OCI-LY3 (cell line): Measurements from ENCODE around the gene MYOCD.

ENCODE experiments used
- H2AFZ ChIP-seq: fragments of 200-600, 300-600 bp; shearing (Covaris generic); 2 replicates; pipeline ENCODE4 v1.6.0; 2014; ENCODE audit warnings: antibody characterized with exemption, low read depth, low read length
- H3K27ac ChIP-seq: fragments of 200-600, 300-600 bp; sonication (generic); 2 replicates; pipeline ENCODE4 v1.5.1; 2014; ENCODE audit warnings: mild to moderate bottlenecking, low read length, moderate library complexity, mixed read lengths
- H3K27me3 ChIP-seq: fragments of 200-600, 300-600 bp; sonication (generic); 2 replicates; pipeline ENCODE4 v1.6.1; 2014; ENCODE audit warnings: low read depth, low read length, mixed read lengths
- H3K36me3 ChIP-seq: fragments of 200-600, 300-600 bp; sonication (generic); replicated peaks from 2 replicates; pipeline ENCODE3; 2014; ENCODE audit warnings: low read depth, low read length, mixed read lengths
- H3K4me1 ChIP-seq: fragments of 300-600, 200-600 bp; sonication (generic); 2 replicates; pipeline ENCODE4 v1.6.1; 2014; ENCODE audit warnings: low read length, mixed read lengths
- H3K4me2 ChIP-seq: fragments of 200-600, 300-600 bp; sonication (generic); 2 replicates; pipeline ENCODE4 v1.6.1; 2014; ENCODE audit warnings: low read length, mixed read lengths
- H3K4me3 ChIP-seq: fragments of 300-600, 200-600 bp; sonication (generic); 2 replicates; pipeline ENCODE4 v1.5.1; 2014; ENCODE audit warnings: antibody characterized with exemption, mild to moderate bottlenecking, low read length, moderate library complexity
- H3K79me2 ChIP-seq: fragments of 300-600, 200-600 bp; shearing (Covaris generic); 2 replicates; pipeline ENCODE4 v1.6.1; 2014; ENCODE audit warnings: mild to moderate bottlenecking, low read length, mixed read lengths
- H3K9ac ChIP-seq: fragments of 300-600, 200-600 bp; shearing (Covaris generic); 2 replicates; pipeline ENCODE4 v1.6.0; 2014; ENCODE audit warnings: mild to moderate bottlenecking, low read length, moderate library complexity
- H3K9me3 ChIP-seq: fragments of 200-600, 300-600 bp; shearing (Covaris generic); 2 replicates; pipeline ENCODE4 v1.6.1; 2014; ENCODE audit warnings: low read length, mixed read lengths; ENCODE audit not compliant: insufficient read depth
- H4K20me1 ChIP-seq: fragments of 200-600, 300-600 bp; sonication (generic); 2 replicates; pipeline ENCODE4 v1.6.1; 2016; ENCODE audit warnings: low read length, mixed read lengths; ENCODE audit not compliant: insufficient read depth
- EZH2phosphoT487 ChIP-seq: fragments of 200-600 bp; shearing (Covaris generic); IDR thresholded peaks from 2 replicates; pipeline ENCODE4 v1.6.1; 2018; ENCODE audit warnings: antibody characterized with exemption, mixed run types, low read depth
- TF ChIP-seq, protein P1 (sequence below): fragments of 200-600, 300-600 bp; sonication (generic); IDR thresholded peaks from 2 replicates; pipeline ENCODE4 v1.5.1; 2014; ENCODE audit warnings: antibody characterized with exemption, low read length, low read depth

Gene MYOCD

DNA sequence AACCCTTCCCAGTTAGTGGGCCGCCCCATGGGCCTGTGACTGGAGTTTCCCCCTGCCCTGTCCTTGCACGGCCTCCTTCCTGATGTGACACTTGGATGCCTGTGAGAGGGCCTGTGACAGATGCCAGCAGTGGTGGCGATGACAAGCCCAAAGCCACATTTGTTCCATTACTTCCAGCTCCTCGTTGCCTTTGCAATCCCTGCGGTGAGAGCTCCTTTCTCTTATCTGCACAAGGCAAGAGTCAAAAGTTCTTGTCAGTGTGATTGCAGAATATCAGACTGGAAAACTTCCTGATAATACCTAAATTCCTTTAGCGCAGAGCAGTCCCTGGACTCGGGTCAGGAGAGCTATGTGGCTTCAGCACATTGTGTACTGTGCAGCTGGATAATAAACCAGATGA, 69.2 kb downstream of the MYOCD start:
- no peak overlapping the region for H3K27ac ChIP-seq
- TF ChIP-seq, protein P1, sequence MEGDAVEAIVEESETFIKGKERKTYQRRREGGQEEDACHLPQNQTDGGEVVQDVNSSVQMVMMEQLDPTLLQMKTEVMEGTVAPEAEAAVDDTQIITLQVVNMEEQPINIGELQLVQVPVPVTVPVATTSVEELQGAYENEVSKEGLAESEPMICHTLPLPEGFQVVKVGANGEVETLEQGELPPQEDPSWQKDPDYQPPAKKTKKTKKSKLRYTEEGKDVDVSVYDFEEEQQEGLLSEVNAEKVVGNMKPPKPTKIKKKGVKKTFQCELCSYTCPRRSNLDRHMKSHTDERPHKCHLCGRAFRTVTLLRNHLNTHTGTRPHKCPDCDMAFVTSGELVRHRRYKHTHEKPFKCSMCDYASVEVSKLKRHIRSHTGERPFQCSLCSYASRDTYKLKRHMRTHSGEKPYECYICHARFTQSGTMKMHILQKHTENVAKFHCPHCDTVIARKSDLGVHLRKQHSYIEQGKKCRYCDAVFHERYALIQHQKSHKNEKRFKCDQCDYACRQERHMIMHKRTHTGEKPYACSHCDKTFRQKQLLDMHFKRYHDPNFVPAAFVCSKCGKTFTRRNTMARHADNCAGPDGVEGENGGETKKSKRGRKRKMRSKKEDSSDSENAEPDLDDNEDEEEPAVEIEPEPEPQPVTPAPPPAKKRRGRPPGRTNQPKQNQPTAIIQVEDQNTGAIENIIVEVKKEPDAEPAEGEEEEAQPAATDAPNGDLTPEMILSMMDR: no peak
- TF ChIP-seq EZH2phosphoT487: no peak
- no peak overlapping the region for H3K4me3 ChIP-seq

DNA sequence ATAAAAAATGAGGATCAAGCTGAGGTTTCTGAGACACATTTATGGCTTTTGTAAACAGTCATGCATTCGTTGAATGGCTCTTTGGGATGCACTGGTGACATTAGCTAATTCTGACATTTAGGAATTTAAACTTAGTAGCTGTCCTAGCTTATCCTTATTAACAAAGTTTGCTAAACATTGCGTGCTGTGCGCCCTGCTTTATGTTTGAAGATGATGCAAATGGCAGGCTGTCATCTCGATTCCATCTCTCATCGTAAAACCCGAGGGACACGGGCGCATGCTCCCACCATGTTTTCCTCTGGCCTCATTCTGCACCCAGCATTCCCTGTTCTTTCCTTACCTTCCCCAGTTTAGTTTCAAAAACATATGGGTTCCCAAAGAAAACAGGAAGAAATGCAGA, 69.8 kb downstream of the MYOCD start:
- Histone ChIP-seq H3K4me3 (no peak overlapping the region), H3K4me1 (no peaks in the 10 kb centered on the region), H3K9ac (no peak overlapping the region), H3K79me2 (no peaks in the 10 kb centered on the region), H3K36me3 (peaks cover 74% of the 10 kb centered on the region), H2AFZ (no peak overlapping the region), H3K9me3 (no peaks in the 10 kb centered on the region), H3K4me2 (no peak overlapping the region), H4K20me1 (no peaks in the 10 kb centered on the region), H3K27ac (no peak overlapping the region), H3K27me3 (no peaks in the 10 kb centered on the region)
- no peak for TF ChIP-seq EZH2phosphoT487
- TF ChIP-seq, protein P1: no peak

More for the DNA sequence above, 69.2 kb downstream of the MYOCD start:
- no peak overlapping the region for H2AFZ ChIP-seq
- H3K4me2 ChIP-seq: no peak overlapping the region
- no peaks in the 10 kb centered on the region for H3K27me3 ChIP-seq
- no peaks in the 10 kb centered on the region for H3K79me2 ChIP-seq
- peaks cover 73% of the 10 kb centered on the region for H3K36me3 ChIP-seq
- no peaks in the 10 kb centered on the region for H3K9me3 ChIP-seq
- no peak overlapping the region for H3K9ac ChIP-seq
- H4K20me1 ChIP-seq: no peaks in the 10 kb centered on the region
- H3K4me1 ChIP-seq: no peaks in the 10 kb centered on the region

DNA sequence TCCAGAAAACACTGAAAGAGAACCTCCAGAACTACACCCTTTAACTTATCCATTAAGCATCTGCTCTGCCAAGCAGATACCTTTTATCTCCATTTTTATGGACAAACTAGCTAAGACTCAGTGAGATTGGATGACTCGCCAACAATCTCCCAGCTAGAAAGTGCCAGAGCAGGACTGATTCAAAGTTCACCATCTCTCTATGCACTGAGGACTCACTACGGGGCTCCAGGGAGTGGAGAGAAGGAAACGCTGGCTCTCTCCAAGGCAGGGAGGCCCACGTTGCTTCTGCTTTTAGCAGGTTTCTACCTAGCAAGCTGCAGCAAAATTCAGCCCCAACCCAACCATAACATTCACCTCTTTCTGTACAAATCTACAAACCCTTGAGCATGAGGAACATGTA, 70.8 kb downstream of the MYOCD start:
- no peak for TF ChIP-seq EZH2phosphoT487
- TF ChIP-seq, protein P1: no peak
- H3K27me3 ChIP-seq: no peaks in the 10 kb centered on the region
- H3K4me1 ChIP-seq: no peaks in the 10 kb centered on the region
- H3K79me2 ChIP-seq: no peaks in the 10 kb centered on the region
- H3K4me3 ChIP-seq: no peak overlapping the region
- no peak overlapping the region for H3K4me2 ChIP-seq
- no peak overlapping the region for H2AFZ ChIP-seq
- H3K27ac ChIP-seq: no peak overlapping the region
- peaks cover 69% of the 10 kb centered on the region for H3K36me3 ChIP-seq
- H3K9me3 ChIP-seq: no peaks in the 10 kb centered on the region
- no peaks in the 10 kb centered on the region for H4K20me1 ChIP-seq
- H3K9ac ChIP-seq: no peak overlapping the region

DNA sequence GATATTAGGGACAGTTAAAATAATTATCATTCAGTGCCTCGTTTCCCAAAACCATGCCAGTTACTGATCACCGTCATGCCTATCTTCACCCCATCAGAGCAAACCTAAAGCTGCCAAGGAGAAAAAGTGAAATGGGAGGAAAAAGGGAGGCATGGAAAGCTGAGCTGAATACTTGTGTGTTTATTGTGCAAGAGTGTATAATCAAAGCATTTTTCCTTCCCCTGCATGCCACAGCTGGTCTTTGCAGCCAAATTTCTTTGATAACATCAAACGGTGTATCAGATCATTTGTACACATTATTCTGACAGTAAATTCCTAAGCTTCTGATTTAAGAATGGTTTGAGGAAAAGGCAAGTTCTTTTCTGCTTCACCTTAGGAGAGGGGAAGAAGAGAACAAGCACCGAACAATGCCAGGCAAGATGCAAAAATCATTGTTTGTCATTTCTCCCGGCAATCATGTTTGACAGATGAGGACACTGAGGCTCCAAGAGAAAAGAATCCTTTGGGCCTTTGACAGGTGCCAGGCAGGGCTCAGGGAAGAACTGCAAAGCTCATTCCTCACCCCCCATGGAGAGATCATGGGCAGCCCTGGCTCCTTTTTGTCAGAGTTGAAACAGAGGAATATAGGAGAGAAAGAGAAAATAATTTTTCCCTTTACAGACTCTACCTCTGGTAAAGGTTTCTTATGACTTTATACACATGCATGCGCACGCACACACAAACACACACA, 72.2 kb downstream of the MYOCD start:
- Histone ChIP-seq H4K20me1 (no peaks in the 10 kb centered on the region), H3K27ac (no peak overlapping the region), H3K4me1 (peaks cover 5% of the 10 kb centered on the region), H3K27me3 (no peaks in the 10 kb centered on the region), H2AFZ (no peak overlapping the region), H3K9ac (no peak overlapping the region), H3K4me2 (no peak overlapping the region), H3K9me3 (no peaks in the 10 kb centered on the region), H3K79me2 (no peaks in the 10 kb centered on the region), H3K36me3 (peaks cover 63% of the 10 kb centered on the region), H3K4me3 (no peak overlapping the region)
- TF ChIP-seq, protein P1: no peak
- no peak for TF ChIP-seq EZH2phosphoT487
